Heart left ventricle (tissue), 16 donors: Measurements from ENCODE around the gene PLEKHO1. TPM values are rescaled to one million over a fixed set of nuclear protein-coding genes. Genes with fewer than 3 reads are reported as not detected.
"Not testable (repeated sequence)": the region's sequence is repeated elsewhere in the genome, so short reads cannot be mapped to it uniquely, and the experiment has no call there.

Experiments used
- ATAC-seq, 4 donors: fragments of 200-7000 bp; cut with Tn5 transposase; one replicate each; pipeline ENCODE4 v1.9.1; 2020 to 2022; ENCODE audit warnings: moderate library complexity in 4 of 4, mild to moderate bottlenecking in 3 of 4, moderate number of reproducible peaks in 1 of 4
- DNase-seq, 5 donors: peaks; one replicate each; pipeline ENCODE4 v3.0.0-alpha.2; 2020
- H3K27ac ChIP-seq, 12 donors: fragments of 200-600 bp; sonication (generic) in 4 of 12; one replicate each; pipeline versions ENCODE4 v1.5.0 to v1.8.0; 2016 to 2022; ENCODE audit warnings: mild to moderate bottlenecking in 2 of 12
- H3K27me3 ChIP-seq, 9 donors: fragments of 200-600 bp; sonication (generic) in 2 of 9; one replicate each; pipeline versions ENCODE4 v1.5.1 to v1.8.0; 2016 to 2022; ENCODE audit warnings: mild to moderate bottlenecking in 3 of 9
- H3K36me3 ChIP-seq, 9 donors: fragments of 200-600 bp; sonication (generic) in 2 of 9; one replicate each; pipeline versions ENCODE4 v1.5.0 to v1.8.0; 2018 to 2022; ENCODE audit warnings: mild to moderate bottlenecking in 2 of 9
- H3K4me1 ChIP-seq, 12 donors: fragments of 200-600 bp; sonication (generic) in 4 of 12; one replicate each; pipeline versions ENCODE4 v1.5.0 to v1.8.0; 2016 to 2022; ENCODE audit warnings: mild to moderate bottlenecking in 3 of 12
- H3K4me3 ChIP-seq, 12 donors: fragments of 200-600 bp; sonication (generic) in 4 of 12; one replicate each; pipeline versions ENCODE4 v1.5.0 to v1.8.0; 2017 to 2022; ENCODE audit warnings: mild to moderate bottlenecking in 9 of 12, moderate library complexity in 4 of 12
- H3K9me3 ChIP-seq, 12 donors: fragments of 200-600 bp; sonication (generic) in 4 of 12; one replicate each; pipeline versions ENCODE4 v1.5.0 to v1.8.0; 2016 to 2022; ENCODE audit warnings: mild to moderate bottlenecking in 1 of 12
- CTCF ChIP-seq, 12 donors: fragments of 200-600 bp; sonication (generic) in 4 of 12; IDR thresholded peaks; one replicate each; pipeline versions ENCODE4 v1.5.0 to v1.8.0; 2018 to 2022; ENCODE audit warnings: antibody characterized with exemption in 12 of 12, mild to moderate bottlenecking in 5 of 12
- POLR2A ChIP-seq, 2 donors: fragments of 450-650 bp; IDR thresholded peaks; one replicate each; pipeline ENCODE4 v1.6.1; 2017; ENCODE audit warnings: antibody characterized with exemption in 2 of 2, mild to moderate bottlenecking in 2 of 2, moderate library complexity in 2 of 2
- WGBS, 4 donors: extraction: QIAGEN DNeasy Blood & Tissue Kit in 2 of 4; methylation state at CpG; one replicate each; pipeline versions ENCODE4 v1.1.5 to v1.1.7; 2013 to 2018; 5-methylcytosine and 5-hydroxymethylcytosine counted together
- intact Hi-C, 10 donors: fragments of 100-400 bp; cut with DNase I; formaldehyde crosslinking; loops; one replicate each; pipeline versions ENCODE4 v1.11.1 to v1.14.2; 2022
- polyA plus RNA-seq, 2 donors: library from polyadenylated mRNA; stranded (reverse); fragments of 200-250 nt; gene quantifications; one replicate each; pipeline ENCODE4 v1.2.3, GENCODE V29; 2013
- total RNA-seq, 9 donors: library from RNA; depleted of rRNA in 2 of 9; stranded (reverse); fragments of >200 nt in 2 of 9; fragmentation: NEBNext Ultra II Directional in 3 of 9; extraction: Animal tissue kit (Norgen Biotek cat#: 25700) in 3 of 9; gene quantifications; one replicate each; pipeline versions ENCODE4 v1.1.0 to v1.2.4, GENCODE V29; 2016 to 2023
- donor health status: ischemic (EF 13 %, LVEDD 7.1; RV severe dilation, severe dysfunction).
- donor health status: healthy with polysubstance abuse.
- donor health status: DM: no; HTN: yes; CAD: no.
- donor health status: DM: no; HTN: no; CAD: no.
- donor health status: ischemic (EF 25% LVEDD 6.9; RV normal size, moderate dysfunction).
- donor health status: ischemic (EF 25% LVEDD 5.7; RV mildly dilated, moderate dysfunction).
- donor health status: healthy.
- donor health status: DM: yes; HTN: yes; CAD: no.
- donor health status: ischemic (EF 35%, LVEDD 5.7; RV mildly dilated, moderate dysfunction).
- donor health status: nonischemic (EF 11% LVEDD 7.7; RV severe dilation, severe dysfunction).
- donor health status: DM: yes; HTN: yes; CAD: no.
- donor health status: PGD.
- donor health status: ischemic (EF 29% LVEDD 5.4; RV normal size, mild dysfunction).
- donor health status: nonischemic (EF 23%, LVEDD 6.1; RV moderate dilation, normal function).

Gene PLEKHO1
- total and polyA plus RNA-seq, 11 donors = 46.8 to 200 (median 67.8) TPM

GRCh38 chr1:150127868-150128267 lies 21.8 kb upstream of the PLEKHO1 start:
- no peak for DNase-seq
- ATAC-seq = no peak
- WGBS, 4 donors = 96 to 98% (median 97%) methylated on average over 7 of the region's 7 CpGs

GRCh38 chr1:150132372-150132771 lies 17.3 kb upstream of the PLEKHO1 start:
- intact Hi-C loops = loop anchor here in 1 of 10 donors (5.0 kb wide), 1 partner anchor 35 kb away; no protein-coding TSS in a partner anchor
- no peak overlapping the region for H3K27ac ChIP-seq
- TF ChIP-seq CTCF (IDR thresholded peaks at IDR 0.05) = no peak
- TF ChIP-seq POLR2A (IDR thresholded peaks at IDR 0.05) = no peak
- no peak overlapping the region for H3K4me3 ChIP-seq
- peaks cover 0 to 35% (median 8%) of the 10 kb centered on the region in 9 donors for H3K36me3 ChIP-seq
- no peak for ATAC-seq
- H3K27me3 ChIP-seq = no peaks in the 10 kb centered on the region
- no peaks in the 10 kb centered on the region for H3K9me3 ChIP-seq
- DNase-seq = no peak
- 96 to 100% (median 97%) methylated on average over 1 of the region's 1 CpG for WGBS, 4 donors
- no peaks in the 10 kb centered on the region for H3K4me1 ChIP-seq

More at GRCh38 chr1:150127868-150128267, 21.8 kb upstream of the PLEKHO1 start:
- intact Hi-C loops = no loop called here
- Histone ChIP-seq H3K4me3 (no peak overlapping the region), H3K27ac (no peak overlapping the region), H3K27me3 (no peaks in the 10 kb centered on the region), H3K9me3 (no peaks in the 10 kb centered on the region), H3K4me1 (no peaks in the 10 kb centered on the region), H3K36me3 (peaks cover 0 to 36% (median 4%) of the 10 kb centered on the region in 9 donors)
- TF ChIP-seq CTCF (IDR thresholded peaks at IDR 0.05) = no peak
- TF ChIP-seq POLR2A (IDR thresholded peaks at IDR 0.05) = no peak

- intact Hi-C loops = loop anchor here in 1 of 10 donors (5.0 kb wide), 1 partner anchor 37 kb away; no protein-coding TSS in a partner anchor
- H3K27me3 ChIP-seq = no peaks in the 10 kb centered on the region
- no peak for DNase-seq
Measured at GRCh38 chr1:150134537-150134936, 15.2 kb upstream of the PLEKHO1 start.

GRCh38 chr1:150135400-150135799 lies 14.3 kb upstream of the PLEKHO1 start:
- H3K4me1 ChIP-seq, ATAC-seq, DNase-seq, H3K27ac ChIP-seq, intact Hi-C loops, H3K9me3 ChIP-seq, H3K4me3 ChIP-seq, H3K27me3 ChIP-seq: not testable (repeated sequence)
- peaks cover 0 to 17% (median 0%) of the 10 kb centered on the region in 9 donors for H3K36me3 ChIP-seq
- WGBS, 4 donors = 95 to 99% (median 98%) methylated on average over 6 of the region's 6 CpGs

More at GRCh38 chr1:150134537-150134936, 15.2 kb upstream of the PLEKHO1 start:
- H3K36me3 ChIP-seq = peaks cover 0 to 23% (median 0%) of the 10 kb centered on the region in 9 donors
- 94 to 100% (median 98%) methylated on average over 1 of the region's 1 CpG for WGBS, 4 donors
- no peak overlapping the region for H3K27ac ChIP-seq
- no peaks in the 10 kb centered on the region for H3K4me1 ChIP-seq
- ATAC-seq = no peak
- H3K4me3 ChIP-seq = no peak overlapping the region
- no peaks in the 10 kb centered on the region for H3K9me3 ChIP-seq
- TF ChIP-seq CTCF (IDR thresholded peaks at IDR 0.05) = no peak

- Histone ChIP-seq H3K4me3 (no peak overlapping the region), H3K36me3 (peaks cover 0 to 10% (median 4%) of the 10 kb centered on the region in 9 donors), H3K9me3 (no peaks in the 10 kb centered on the region), H3K27me3 (no peaks in the 10 kb centered on the region), H3K4me1 (peaks cover 0 to 17% (median 11%) of the 10 kb centered on the region in 12 donors), H3K27ac (peak overlapping the region in 5 of 12 donors; percentile 0 to 44 (median 14))
- ATAC-seq = peak in 2 of 4 donors; percentile 38 to 68
- WGBS, 4 donors = 68 to 84% (median 78%) methylated on average over 5 of the region's 5 CpGs
- TF ChIP-seq POLR2A (IDR thresholded peaks at IDR 0.05) = no peak
- TF ChIP-seq CTCF (IDR thresholded peaks at IDR 0.05) = no peak
- no peak for DNase-seq
- intact Hi-C loops = no loop called here
Measured at GRCh38 chr1:150138044-150138443, 11.7 kb upstream of the PLEKHO1 start.
